Skeletal muscle tissue (tissue), 4 donors: ENCODE data around the gene HYAL4. TPM values are rescaled to one million over a fixed set of nuclear protein-coding genes. Genes with fewer than 3 reads are reported as not detected.

Source experiments
- H3K27ac ChIP-seq: one replicate; pipeline ENCODE4 v1.7.0; 2013; ENCODE audit warnings: mild to moderate bottlenecking, low read depth, low read length, inconsistent platforms
- H3K27me3 ChIP-seq, 3 donors: one replicate each; pipeline ENCODE4 v1.7.0; 2013; ENCODE audit warnings: low read length in 3 of 3; ENCODE audit not compliant: control insufficient read depth in 3 of 3, insufficient read depth in 3 of 3
- H3K36me3 ChIP-seq, 3 donors: one replicate each; pipeline ENCODE4 v1.7.0; 2013; ENCODE audit warnings: low read length in 3 of 3; ENCODE audit not compliant: control insufficient read depth in 3 of 3, insufficient read depth in 3 of 3
- H3K4me1 ChIP-seq, 3 donors: one replicate each; pipeline ENCODE4 v1.7.0; 2013; ENCODE audit warnings: low read length in 3 of 3, mild to moderate bottlenecking in 3 of 3; ENCODE audit not compliant: control insufficient read depth in 3 of 3, insufficient read depth in 3 of 3
- H3K4me3 ChIP-seq, 3 donors: one replicate each; pipeline ENCODE4 v1.7.0; 2013; ENCODE audit warnings: low read length in 3 of 3
- H3K9ac ChIP-seq, 3 donors: one replicate each; pipeline ENCODE4 v1.7.0; 2013; ENCODE audit warnings: low read length in 3 of 3, mild to moderate bottlenecking in 3 of 3, moderate library complexity in 2 of 3, low read depth in 1 of 3
- H3K9me3 ChIP-seq, 3 donors: one replicate each; pipeline ENCODE4 v1.7.0; 2013; ENCODE audit warnings: low read length in 3 of 3; ENCODE audit not compliant: control insufficient read depth in 3 of 3
- total RNA-seq: library from RNA; depleted of rRNA; stranded (reverse); fragments of >200 nt; gene quantifications from one replicate; pipeline ENCODE4 v1.2.3, GENCODE V29; 2014
- donor health status: Osteomylitis.

Gene HYAL4
- total RNA-seq, 1 donor from 2014 or later, result under 0.01 TPM

DNA sequence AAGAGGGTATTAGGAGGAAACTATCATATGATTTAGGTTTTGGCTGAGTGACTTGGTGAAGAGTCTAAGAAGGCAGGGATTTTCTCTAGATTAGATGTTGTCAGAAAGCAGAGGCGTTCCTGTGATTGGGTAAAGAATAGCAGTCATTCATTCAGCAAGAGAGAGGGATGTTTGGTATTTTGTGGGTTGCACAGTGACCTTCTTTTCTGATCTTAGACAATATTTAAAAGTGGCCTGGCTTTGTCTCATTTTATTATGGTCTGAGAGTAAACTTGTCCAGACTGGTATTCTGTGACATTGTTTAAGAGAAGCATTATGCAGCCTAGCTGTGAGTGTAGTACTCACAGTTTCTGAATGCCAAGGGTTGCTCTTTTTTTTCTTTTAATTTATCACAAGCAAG lies 18.5 kb downstream of the HYAL4 start:
- Histone ChIP-seq H3K9ac (no peak overlapping the region), H3K27ac (no peak overlapping the region), H3K36me3 (no peaks in the 10 kb centered on the region), H3K4me1 (peaks cover 0 to 9% (median 5%) of the 10 kb centered on the region in 3 donors), H3K4me3 (no peak overlapping the region), H3K9me3 (no peaks in the 10 kb centered on the region), H3K27me3 (no peaks in the 10 kb centered on the region)

DNA sequence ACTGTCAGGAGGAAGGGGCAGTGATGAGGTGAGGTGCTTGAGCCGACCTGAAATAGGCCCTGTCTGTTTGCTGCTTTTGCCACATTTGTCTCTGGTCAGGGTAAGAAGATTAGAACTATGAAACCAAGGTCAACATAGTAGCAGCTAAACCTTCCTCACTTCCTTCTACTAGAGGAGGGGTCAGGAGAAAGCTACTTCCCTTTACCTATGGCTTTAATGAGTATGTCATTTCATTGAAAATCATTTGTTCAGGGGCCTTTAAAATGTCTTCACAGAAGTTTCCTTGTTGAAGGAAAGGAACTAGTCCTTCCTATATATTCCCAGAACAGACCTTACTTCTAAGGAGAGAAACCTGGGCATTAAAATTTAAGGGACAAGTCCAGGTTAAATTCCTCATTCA lies 19.0 kb downstream of the HYAL4 start:
- no peak overlapping the region for H3K4me3 ChIP-seq
- no peaks in the 10 kb centered on the region for H3K27me3 ChIP-seq
- H3K4me1 ChIP-seq, result peaks cover 0 to 9% (median 5%) of the 10 kb centered on the region in 3 donors
- no peaks in the 10 kb centered on the region for H3K9me3 ChIP-seq
- H3K36me3 ChIP-seq, result no peaks in the 10 kb centered on the region
- no peak overlapping the region for H3K27ac ChIP-seq
- H3K9ac ChIP-seq, result no peak overlapping the region

DNA sequence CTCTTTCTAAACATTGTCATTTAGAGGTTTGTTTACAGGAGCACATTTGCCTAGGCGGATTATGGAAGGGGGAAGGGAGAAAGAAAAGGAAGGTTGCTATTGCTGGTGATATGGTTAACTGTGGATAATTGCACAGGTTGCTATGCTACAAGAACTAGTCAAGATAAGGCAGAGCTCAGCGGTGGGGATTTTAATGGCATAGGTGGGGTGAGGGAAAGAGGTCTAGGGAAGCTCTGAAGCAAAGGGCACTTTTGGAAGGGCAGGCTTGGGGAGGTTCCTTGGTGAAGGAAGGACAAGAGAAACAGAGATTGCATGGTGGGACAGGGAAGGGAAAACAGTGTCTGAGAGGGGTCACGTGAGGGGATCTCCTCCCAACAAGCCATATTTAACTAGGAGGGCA lies 19.5 kb downstream of the HYAL4 start:
- Histone ChIP-seq H3K27ac (no peak overlapping the region), H3K36me3 (no peaks in the 10 kb centered on the region), H3K9me3 (no peaks in the 10 kb centered on the region), H3K27me3 (no peaks in the 10 kb centered on the region), H3K9ac (no peak overlapping the region), H3K4me3 (no peak overlapping the region), H3K4me1 (peaks cover 0 to 9% (median 5%) of the 10 kb centered on the region in 3 donors)

DNA sequence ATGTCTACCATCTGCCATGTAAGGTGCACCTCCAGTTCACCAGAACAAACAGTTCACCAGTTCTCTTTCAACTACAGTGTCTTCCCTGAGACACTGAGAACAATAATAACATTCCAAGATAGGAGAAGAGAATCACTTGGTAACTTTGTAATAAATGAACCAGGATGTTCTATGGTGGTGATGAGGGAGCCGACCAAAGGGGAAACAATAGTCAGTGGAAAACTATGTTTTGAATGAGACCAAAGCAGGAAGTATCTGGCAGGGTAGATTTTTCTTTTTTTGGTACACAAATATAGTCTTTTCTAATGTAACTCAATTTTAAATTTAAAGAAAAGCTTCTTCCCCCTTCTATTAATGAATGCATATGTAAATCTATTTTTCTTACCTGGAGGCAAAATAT lies 20.0 kb downstream of the HYAL4 start:
- H3K27me3 ChIP-seq, result no peaks in the 10 kb centered on the region
- peaks cover 0 to 9% (median 5%) of the 10 kb centered on the region in 3 donors for H3K4me1 ChIP-seq
- H3K9ac ChIP-seq, result no peak overlapping the region
- H3K4me3 ChIP-seq, result no peak overlapping the region
- H3K9me3 ChIP-seq, result no peaks in the 10 kb centered on the region
- H3K27ac ChIP-seq, result no peak overlapping the region
- H3K36me3 ChIP-seq, result no peaks in the 10 kb centered on the region

DNA sequence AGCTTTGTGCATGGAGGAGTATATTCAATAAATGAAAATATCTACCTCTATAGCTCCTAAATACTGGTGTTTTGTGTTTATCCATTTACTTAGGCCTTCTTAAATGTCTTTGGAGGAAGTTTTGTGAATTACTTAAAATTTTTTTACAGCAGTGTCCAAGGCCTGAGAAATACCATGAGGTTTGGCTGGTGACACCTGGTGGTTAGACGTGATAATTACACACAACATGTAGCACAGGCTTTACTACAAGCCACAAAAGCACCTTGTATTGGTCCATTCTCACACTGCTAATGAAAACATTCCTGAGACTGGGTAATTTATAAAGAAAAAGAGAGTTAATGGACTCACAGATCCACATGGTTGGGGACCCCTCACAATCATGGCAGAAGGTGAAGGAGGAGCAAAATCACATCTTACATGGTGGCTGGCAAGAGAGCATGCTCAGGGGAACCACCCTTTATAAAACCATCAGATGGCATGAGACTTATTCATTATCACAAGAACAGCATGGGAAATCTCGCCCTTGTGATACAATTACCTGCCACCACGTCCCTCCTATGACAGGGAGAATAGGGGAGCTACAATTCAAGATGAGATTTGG lies 20.6 kb downstream of the HYAL4 start:
- Histone ChIP-seq H3K9ac (no peak overlapping the region), H3K27me3 (no peaks in the 10 kb centered on the region), H3K4me3 (no peak overlapping the region), H3K27ac (no peak overlapping the region), H3K9me3 (no peaks in the 10 kb centered on the region), H3K36me3 (no peaks in the 10 kb centered on the region), H3K4me1 (peaks cover 0 to 9% (median 5%) of the 10 kb centered on the region in 3 donors)

DNA sequence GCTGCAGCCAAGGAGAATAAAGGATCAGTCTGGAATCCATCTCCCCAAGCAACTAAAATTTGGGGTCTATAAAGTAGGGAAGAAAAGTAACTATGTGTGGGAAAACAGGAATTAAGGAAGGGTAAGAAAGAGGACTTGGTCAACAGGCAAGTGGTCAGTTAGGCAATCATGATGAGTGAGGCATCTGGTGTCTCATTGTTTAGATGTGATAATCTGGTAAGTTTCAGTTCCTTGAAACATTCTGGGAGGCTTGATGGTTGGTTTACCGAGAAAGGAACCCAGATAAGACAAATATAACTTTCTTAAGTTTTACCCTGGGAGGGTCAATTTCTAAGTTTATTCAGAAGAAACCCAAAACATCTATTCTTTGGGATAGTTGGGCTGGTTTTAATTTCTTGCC lies 22.3 kb downstream of the HYAL4 start:
- no peaks in the 10 kb centered on the region for H3K36me3 ChIP-seq
- no peak overlapping the region for H3K27ac ChIP-seq
- H3K9ac ChIP-seq, result no peak overlapping the region
- H3K4me1 ChIP-seq, result peaks cover 2 to 13% (median 8%) of the 10 kb centered on the region in 3 donors
- H3K9me3 ChIP-seq, result no peaks in the 10 kb centered on the region
- no peak overlapping the region for H3K4me3 ChIP-seq
- no peaks in the 10 kb centered on the region for H3K27me3 ChIP-seq

DNA sequence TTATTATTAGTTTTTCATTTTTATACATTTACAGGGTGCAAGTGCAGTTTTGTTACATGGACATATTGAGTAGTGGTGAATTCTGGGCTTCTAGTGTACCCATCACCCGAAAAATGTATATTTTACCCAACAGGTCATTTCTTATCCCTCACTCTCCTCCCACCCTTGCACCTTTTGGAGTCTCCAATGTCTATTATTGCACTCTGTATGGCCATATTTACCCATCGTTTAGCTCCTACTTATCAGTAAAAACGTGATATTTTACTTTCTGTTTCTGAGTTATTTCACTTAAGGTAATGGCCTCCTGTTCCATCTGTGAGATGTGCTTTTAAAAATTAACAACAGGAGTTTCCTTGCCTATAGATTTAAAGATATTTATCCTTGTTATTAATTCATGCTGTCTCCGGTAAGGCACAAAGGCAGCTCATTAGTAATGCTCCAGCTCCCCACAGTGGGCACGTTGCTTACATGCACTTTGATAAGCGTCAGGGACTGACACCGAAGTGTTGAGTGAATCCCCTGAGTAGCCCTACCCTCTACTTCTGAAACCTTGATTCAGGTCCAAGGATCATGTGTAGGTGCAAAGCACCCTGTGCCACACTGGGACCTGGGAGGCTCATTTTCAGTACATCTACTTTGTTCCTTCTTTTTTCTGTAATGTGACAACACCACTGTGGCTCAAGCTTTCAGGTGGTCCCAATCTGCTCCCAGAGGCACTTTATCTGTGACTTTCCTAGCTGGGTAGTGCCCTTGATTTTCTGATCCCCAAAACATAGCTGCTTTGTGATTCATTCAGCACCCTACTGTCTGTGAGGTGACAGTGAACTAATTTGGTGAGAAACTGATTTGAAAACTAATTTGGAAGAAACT lies 27.3 kb downstream of the HYAL4 start:
- Histone ChIP-seq H3K27ac (no peak overlapping the region), H3K4me3 (no peak overlapping the region), H3K9me3 (no peaks in the 10 kb centered on the region), H3K4me1 (peaks cover 7 to 10% (median 9%) of the 10 kb centered on the region in 3 donors), H3K9ac (peak overlapping the region in 1 of 3 donors; percentile 51), H3K36me3 (no peaks in the 10 kb centered on the region), H3K27me3 (no peaks in the 10 kb centered on the region)

DNA sequence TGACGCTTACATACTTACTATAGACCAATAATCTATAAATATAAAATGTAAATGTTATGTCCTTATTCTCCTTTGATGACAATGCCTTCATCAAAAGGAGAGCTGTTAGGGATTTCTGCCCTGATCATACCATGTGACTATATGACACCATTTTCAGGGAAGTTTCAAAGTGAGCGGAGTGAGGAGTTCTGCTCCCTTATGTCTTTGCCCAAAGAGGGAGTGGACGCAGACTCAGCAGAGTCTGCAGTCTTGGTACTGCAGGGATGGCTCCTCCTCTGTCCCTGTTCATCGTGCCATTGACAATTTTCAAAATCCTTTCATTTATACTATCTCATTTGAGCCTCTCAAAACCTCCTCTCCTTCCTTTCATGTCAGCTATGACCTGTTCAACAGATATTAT lies 27.9 kb downstream of the HYAL4 start:
- H3K9ac ChIP-seq, result peak overlapping the region in 1 of 3 donors; percentile 51
- H3K4me1 ChIP-seq, result peaks cover 7 to 10% (median 9%) of the 10 kb centered on the region in 3 donors
- no peaks in the 10 kb centered on the region for H3K9me3 ChIP-seq
- H3K36me3 ChIP-seq, result no peaks in the 10 kb centered on the region
- no peaks in the 10 kb centered on the region for H3K27me3 ChIP-seq
- H3K4me3 ChIP-seq, result no peak overlapping the region
- H3K27ac ChIP-seq, result no peak overlapping the region

DNA sequence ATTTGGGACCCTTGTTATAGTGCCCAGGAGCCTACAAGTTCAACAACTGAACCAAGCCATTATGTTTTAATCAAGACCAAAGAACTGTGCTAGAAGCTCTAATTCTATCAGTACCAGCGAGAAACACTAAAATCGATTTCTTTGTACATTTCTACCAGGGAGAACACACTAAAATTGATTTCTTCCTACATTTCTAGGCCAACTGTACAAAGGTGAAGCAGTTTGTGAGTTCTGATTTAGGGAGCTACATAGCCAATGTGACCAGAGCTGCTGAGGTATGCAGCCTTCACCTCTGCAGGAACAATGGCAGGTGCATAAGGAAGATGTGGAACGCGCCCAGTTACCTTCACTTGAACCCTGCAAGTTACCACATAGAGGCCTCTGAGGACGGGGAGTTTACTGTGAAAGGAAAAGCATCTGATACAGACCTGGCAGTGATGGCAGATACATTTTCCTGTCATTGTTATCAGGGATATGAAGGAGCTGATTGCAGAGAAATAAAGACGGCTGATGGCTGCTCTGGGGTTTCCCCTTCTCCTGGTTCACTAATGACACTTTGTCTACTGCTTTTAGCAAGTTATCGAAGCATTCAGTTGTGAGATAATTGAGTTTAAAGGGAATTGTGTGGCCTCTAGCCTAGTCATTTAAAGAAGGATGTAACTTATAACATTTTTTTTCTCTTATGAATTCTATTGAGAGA lies 31.7 kb downstream of the HYAL4 start:
- Histone ChIP-seq H3K9ac (no peak overlapping the region), H3K4me3 (no peak overlapping the region), H3K4me1 (peaks cover 9 to 16% (median 14%) of the 10 kb centered on the region in 3 donors), H3K36me3 (no peaks in the 10 kb centered on the region), H3K27ac (no peak overlapping the region), H3K9me3 (no peaks in the 10 kb centered on the region), H3K27me3 (no peaks in the 10 kb centered on the region)

DNA sequence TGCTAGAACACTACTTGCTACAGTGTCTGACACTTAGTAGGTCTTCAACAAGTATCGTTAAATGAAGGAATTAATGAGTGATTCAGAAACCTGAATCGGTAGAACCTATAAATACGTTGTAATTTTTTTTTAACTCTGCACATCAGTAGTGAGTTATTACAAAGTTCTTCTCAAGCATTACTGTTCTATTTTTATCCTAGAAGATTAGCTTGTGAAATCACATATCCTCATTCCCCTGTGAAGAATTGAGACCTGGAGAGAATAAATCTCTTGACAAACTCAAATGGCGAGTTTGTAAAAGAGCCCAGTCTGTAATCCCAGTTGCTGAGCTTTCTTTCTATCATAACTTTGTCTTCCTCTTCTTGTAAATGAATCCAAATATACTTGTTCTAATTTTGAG lies 34.7 kb downstream of the HYAL4 start:
- Histone ChIP-seq H3K36me3 (no peaks in the 10 kb centered on the region), H3K27me3 (no peaks in the 10 kb centered on the region), H3K9me3 (no peaks in the 10 kb centered on the region), H3K4me1 (peaks cover 3 to 8% (median 8%) of the 10 kb centered on the region in 3 donors), H3K4me3 (no peak overlapping the region), H3K9ac (no peak overlapping the region), H3K27ac (peak overlapping the region; percentile 58)
